ENCODE measurements around the gene TBC1D22A. TPM values are rescaled to one million over a fixed set of nuclear protein-coding genes. Genes with fewer than 3 reads are reported as not detected.

The TBC1D22A gene
- total RNA-seq, 1 experiment from 2014 or later: 20.9 TPM

GRCh38 chr22:47122441-47123000 is 360.1 kb downstream of the TBC1D22A start:
- Histone ChIP-seq H2AFZ (ENCODE audit: low read depth, low read length, poor library complexity, severe bottlenecking) (no peak overlapping the region), H3K79me2 (ENCODE audit: insufficient read depth, low read length) (no peaks in the 10 kb centered on the region), H3K9ac (ENCODE audit: low read length) (no peak overlapping the region), H3K4me3 (replicated peaks in 1 of 2; ENCODE audit: low read depth in 1 of 2, low read length in 2 of 2) (no peak overlapping the region), H3K4me2 (ENCODE audit: low read length) (no peak overlapping the region), H3K36me3 (ENCODE audit: control insufficient read depth in 1 of 2, insufficient read depth in 2 of 2, low read length in 2 of 2) (no peaks in the 10 kb centered on the region), H3K4me1 (ENCODE audit: control insufficient read depth in 1 of 2, insufficient read depth in 2 of 2, low read length in 2 of 2) (peaks cover 0 to 11% of the 10 kb centered on the region in 2 experiments; a peak in 2 of 4 replicates), H3K27ac (ENCODE audit: low read depth, low read length) (no peak overlapping the region), H4K20me1 (ENCODE audit: insufficient read depth) (no peaks in the 10 kb centered on the region), H3K9me2 (ENCODE audit: insufficient read depth) (no peaks in the 10 kb centered on the region), H3K27me3 (ENCODE audit: insufficient read depth, low read length) (no peaks in the 10 kb centered on the region), H3K9me3 (ENCODE audit: control insufficient read depth in 1 of 2, insufficient read depth in 1 of 2, low read depth in 1 of 2, low read length in 2 of 2) (no peaks in the 10 kb centered on the region)
- DNase-seq (ENCODE audit: low read depth, low spot score) (no peak), ATAC-seq (no peak)
- no TSS peak for BruUV-seq (replicated peaks)
- POLR2A ChIA-PET: no interaction called here
- RAD21 ChIA-PET (ENCODE audit: low non-redundant PET in 1 of 2, low total read pairs in 2 of 2, uncharacterized antibody in 2 of 2, unreplicated experiment in 2 of 2): no interaction called here
- TF ChIP-seq RAD21 (IDR thresholded peaks at IDR 0.05; ENCODE audit: low read depth): no peak
- no peak for TF ChIP-seq SP1 (IDR thresholded peaks at IDR 0.05; ENCODE audit: low read depth)
- no peak for TF ChIP-seq EZH2 (IDR thresholded peaks at IDR 0.05)
- TF ChIP-seq CBX3 (IDR thresholded peaks at IDR 0.05; ENCODE audit: low read depth): no peak
- no peak for TF ChIP-seq TCF7L2 (IDR thresholded peaks at IDR 0.05; ENCODE audit: borderline replicate concordance, extremely low read depth, insufficient read depth, insufficient read length)
- no peak for TF ChIP-seq CEBPB (IDR thresholded peaks at IDR 0.05; ENCODE audit: low read depth)
- no peak for TF ChIP-seq ATF3 (IDR thresholded peaks at IDR 0.05)
- no peak for TF ChIP-seq POLR2A (IDR thresholded peaks at IDR 0.05; ENCODE audit: borderline replicate concordance, extremely low read depth, insufficient read depth, insufficient read length)
- TF ChIP-seq JUND (IDR thresholded peaks at IDR 0.05): no peak
- TF ChIP-seq FOSL1 (IDR thresholded peaks at IDR 0.05; ENCODE audit: low read depth): no peak
- no peak for TF ChIP-seq CTCF (IDR thresholded peaks at IDR 0.05 in 2 of 3, conservative IDR thresholded peaks at IDR 0.05 in 1 of 3; ENCODE audit: borderline replicate concordance in 1 of 3, insufficient read depth in 1 of 3, low read depth in 2 of 3, low read length in 2 of 3)
- no peak for TF ChIP-seq ELF1 (IDR thresholded peaks at IDR 0.05; ENCODE audit: borderline replicate concordance, low read depth)
- TF ChIP-seq MAX (IDR thresholded peaks at IDR 0.05): no peak
- TF ChIP-seq ZFX (IDR thresholded peaks at IDR 0.05): no peak
- TF ChIP-seq ZNF274 (IDR thresholded peaks at IDR 0.05; ENCODE audit: low read depth, low read length): no peak
- TF ChIP-seq YY1 (IDR thresholded peaks at IDR 0.05; ENCODE audit: extremely low read depth, insufficient replicate concordance, low read depth, low read length): no peak
- TF ChIP-seq EGR1 (IDR thresholded peaks at IDR 0.05; ENCODE audit: low read depth): no peak
- no peak for TF ChIP-seq SIN3A (IDR thresholded peaks at IDR 0.05; ENCODE audit: low read depth)
- no peak for TF ChIP-seq EZH2phosphoT487 (IDR thresholded peaks at IDR 0.05; ENCODE audit: borderline replicate concordance)
- TF ChIP-seq POLR2AphosphoS5 (IDR thresholded peaks at IDR 0.05; ENCODE audit: low read depth, low read length): no peak
- CTCF ChIA-PET: no interaction called here
- intact Hi-C loops (cut with micrococcal nuclease): no loop called here
